GM21515 (cell line): ENCODE measurements around the gene NPLOC4.

Experiments used
- ATAC-seq: cut with Tn5 transposase; IDR thresholded peaks from one replicate; pipeline ENCODE4 v1.9.1; 2021; ENCODE audit not compliant: unreplicated experiment

NPLOC4 gene

GRCh38 chr17:81549826-81550225 lies 87.1 kb downstream of the NPLOC4 start:
- no peak for ATAC-seq

DNA sequence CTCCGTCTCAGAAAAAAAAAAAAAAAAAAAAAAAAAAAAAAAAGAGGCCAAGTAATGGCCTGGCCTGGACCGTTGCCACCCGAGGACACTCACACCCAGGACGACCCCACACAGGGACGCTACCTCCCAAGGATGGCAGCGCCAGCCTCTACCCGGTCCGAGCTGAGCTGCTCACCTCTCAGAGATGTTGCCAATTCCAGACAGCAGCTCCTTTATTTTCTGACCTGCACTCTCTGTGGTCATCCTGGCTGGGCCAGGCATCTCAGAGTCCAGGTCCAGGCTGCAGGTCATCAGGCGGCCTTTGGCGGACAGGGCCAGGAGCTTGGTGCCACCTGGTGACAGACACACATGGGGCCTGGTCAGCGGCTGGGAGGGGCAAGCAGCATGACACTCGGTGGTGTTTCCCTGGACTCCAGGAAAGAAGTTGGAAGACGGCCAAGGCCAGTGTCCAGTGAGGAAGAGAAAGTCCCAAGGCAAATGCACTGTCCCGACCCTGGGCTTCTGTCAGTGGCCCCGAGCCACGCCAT lies 87.8 kb downstream of the NPLOC4 start:
- ATAC-seq, result no peak

DNA sequence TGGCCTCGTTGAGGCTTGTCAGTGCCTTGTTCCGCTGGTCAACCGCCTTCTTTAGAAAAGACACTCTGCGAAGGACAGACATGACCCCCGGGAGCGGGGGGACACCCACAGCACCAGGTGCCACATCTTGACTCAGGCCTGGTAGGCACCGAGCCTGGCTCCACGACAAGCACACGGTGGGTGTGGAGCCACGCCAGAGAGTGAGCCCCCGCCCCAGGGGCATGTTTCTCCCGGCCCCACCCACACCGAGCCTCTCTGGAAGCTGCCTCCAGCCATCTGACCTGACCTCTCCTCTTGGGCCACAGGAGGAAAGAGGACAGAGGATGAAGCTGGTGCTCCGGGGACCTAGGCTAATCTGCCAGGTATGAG lies 89.3 kb downstream of the NPLOC4 start:
- ATAC-seq, result no peak

DNA sequence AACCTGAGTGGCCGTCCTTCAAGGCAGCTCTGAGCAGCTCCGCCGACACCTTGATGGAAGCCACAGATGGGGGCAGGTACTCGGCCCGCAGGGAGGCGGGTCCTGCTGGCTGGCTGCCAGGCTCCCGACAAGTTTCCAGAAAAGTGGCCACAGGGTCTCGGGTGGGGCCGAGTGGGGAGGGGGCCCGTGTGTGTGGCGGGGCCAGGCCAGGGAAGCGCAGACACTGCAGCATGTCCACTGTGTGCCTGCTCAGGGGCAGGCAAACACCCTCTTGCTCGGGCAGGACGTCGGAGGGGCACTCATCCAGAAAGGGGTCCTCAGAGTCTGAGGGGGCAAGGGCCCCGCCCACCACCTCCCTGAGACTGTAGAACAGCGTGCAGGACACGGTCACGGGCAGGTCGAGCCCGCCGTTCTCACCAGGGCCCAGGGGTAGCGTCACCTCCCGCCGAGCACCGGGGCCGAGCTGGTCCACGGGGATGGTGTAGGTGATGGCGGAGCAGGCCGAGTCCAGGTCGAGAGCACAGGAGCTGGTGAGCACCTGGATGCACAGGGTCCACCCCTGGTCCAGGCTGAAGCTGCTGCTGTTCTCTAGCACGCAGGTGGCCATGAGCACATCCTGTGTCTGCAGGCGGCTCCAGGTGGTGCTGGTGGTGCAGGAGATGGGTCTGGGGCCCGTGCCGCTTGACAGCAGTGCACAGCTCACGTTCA lies 89.9 kb downstream of the NPLOC4 start:
- no peak for ATAC-seq

DNA sequence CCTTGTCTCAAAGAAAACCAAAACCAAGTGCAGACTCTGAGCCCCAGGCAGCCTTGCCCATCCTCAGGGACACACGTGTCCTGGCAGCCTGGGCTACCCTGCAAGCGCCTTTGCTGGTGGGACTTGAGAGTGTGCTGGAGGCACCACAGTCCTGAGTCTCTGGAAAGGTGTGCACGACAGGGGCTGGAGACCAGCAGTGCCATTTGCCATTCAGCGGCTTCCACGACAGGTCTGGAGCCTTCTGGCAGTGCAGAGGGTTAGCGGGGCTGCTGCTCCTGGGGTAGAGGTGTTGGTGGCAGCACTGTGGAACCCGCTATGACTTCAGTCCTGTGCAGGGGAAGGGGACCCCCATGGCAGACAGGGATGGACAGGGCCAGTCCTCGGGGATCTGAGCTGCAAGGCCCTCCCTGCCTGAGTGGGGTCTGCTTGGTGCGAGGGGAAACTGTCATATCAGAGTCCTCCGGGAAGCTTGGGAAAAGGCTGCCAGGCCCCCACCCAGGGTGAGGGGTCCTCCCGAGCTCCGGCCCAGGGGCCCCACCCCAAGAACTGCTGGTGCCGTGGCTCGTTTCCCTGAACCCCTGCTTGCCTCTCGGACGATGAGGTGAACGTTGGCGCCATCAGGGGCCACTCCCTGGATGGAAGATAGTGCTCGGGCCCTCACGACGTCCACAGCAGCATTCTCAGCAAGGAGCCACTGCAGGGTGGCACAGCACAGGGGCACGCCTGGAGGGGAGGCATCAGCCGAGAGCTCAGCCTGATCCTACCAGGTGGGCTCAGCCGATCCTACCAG lies 91.6 kb downstream of the NPLOC4 start:
- ATAC-seq, result no peak

DNA sequence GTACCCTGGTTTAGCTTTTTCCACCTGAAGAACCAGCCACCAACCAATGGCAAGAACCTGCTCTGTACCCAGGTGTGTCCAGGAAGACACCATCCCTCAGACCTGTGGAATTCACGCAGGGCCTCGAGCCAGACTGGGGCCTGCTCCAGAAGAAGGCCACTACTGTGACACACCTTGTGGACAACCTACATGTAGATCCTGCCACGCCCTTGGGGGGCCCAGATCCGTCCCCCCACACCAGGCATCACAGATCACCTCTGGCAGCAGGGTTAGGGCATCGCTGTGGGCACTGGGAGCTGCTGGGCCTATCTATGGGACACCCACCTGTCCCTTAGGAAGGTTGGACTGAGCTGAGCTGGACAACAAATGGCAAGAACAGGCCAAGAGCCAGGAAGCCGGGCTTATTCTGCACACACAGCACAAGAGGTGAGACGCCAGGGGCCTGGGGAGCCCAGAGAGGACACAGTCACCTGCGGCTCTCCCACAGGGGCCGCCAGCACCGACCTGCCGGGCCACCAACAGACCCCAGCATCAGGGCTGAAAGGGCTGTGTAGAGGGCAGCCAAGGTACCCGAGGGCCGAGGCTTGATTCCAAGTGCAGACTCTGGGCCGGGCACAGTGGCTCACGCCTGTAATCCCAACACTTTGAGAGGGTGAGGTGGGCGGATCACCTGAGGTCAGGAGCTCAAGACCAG lies 92.5 kb downstream of the NPLOC4 start:
- no peak for ATAC-seq

DNA sequence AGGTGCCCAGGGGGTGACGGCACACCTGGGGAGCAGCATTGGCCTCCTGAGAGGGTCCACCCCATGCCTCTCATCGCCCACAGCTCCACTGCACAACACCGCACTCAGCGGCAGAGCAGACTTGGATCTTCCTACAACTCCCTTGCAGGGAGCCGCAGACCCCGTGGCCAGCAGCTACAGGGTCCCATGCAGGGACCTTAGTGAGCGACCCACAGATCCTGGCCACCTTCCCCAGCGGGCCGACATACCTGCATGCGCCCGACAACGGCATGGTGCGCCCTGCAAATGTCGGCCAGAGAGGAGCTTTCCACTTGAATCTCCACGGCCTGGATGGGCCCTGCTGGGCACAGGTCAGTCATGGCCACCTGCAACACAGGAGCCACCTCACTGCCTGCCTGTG lies 93.2 kb downstream of the NPLOC4 start:
- no peak for ATAC-seq

GRCh38 chr17:81543339-81543675 lies 93.6 kb downstream of the NPLOC4 start:
- ATAC-seq, result no peak

GRCh38 chr17:81542431-81543338 lies 94.2 kb downstream of the NPLOC4 start:
- no peak for ATAC-seq

DNA sequence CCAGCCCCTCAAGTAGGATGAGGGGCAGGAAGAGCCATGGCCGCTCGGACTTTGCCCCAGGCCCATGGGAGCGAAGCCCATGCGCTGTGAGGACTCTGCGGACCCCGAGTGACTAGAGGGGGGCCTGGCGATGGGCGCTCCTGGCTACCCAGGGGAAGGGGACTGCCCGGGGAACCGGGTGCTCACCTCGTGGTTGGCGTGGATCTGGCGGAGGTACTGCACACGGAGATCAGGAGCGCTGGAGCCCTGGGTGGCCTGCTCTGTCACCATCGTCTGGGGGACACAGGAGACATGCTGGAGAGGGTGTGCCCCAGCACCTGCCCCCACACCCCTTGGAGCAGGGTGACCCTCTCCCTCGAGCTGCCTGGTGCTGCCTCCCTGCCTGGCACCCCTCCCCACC lies 95.8 kb downstream of the NPLOC4 start:
- no peak for ATAC-seq

- ATAC-seq, result no peak
These were observed 96.3 kb downstream of the NPLOC4 start for GRCh38 chr17:81540676-81541027.

- no peak for ATAC-seq
These were observed 96.8 kb downstream of the NPLOC4 start for GRCh38 chr17:81539961-81540675.

- ATAC-seq, result no peak
These were observed 97.4 kb downstream of the NPLOC4 start for GRCh38 chr17:81539571-81539900.

GRCh38 chr17:81538651-81539570 lies 98.0 kb downstream of the NPLOC4 start:
- no peak for ATAC-seq

DNA sequence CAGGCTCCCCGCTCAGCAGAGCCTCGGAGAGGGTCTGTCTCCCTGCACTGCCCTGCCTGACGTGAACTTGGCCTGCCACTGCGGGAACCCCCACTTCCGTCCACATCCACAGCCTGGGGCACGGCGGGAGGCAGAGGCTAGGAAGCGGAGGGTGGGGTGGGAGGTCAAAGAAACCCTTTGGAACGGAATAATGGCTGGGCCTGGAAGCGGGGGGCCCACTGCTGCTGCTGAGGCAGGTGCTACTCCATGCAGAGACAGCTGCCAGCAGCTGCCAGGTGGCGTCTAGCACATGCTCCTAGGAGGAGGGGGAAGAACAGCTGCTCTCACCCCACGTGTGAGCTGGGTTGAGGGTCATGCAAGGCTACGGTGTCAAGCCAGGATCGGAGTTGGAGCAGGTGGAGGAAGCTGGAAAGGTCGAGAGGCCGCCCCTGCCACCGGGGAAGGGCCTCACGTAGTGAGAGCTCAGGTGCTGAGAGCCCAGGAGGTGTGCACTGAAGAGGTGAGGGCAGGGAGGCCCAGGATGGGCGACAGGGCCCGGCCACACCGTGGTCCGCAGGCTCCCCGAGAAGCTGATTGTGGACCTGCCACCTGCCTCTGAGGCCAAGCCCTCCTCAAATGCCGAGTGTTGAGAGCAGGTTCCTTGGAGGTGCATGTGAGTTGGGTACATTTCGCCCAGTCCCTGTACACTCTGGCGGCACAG lies 98.9 kb downstream of the NPLOC4 start:
- ATAC-seq, result no peak

DNA sequence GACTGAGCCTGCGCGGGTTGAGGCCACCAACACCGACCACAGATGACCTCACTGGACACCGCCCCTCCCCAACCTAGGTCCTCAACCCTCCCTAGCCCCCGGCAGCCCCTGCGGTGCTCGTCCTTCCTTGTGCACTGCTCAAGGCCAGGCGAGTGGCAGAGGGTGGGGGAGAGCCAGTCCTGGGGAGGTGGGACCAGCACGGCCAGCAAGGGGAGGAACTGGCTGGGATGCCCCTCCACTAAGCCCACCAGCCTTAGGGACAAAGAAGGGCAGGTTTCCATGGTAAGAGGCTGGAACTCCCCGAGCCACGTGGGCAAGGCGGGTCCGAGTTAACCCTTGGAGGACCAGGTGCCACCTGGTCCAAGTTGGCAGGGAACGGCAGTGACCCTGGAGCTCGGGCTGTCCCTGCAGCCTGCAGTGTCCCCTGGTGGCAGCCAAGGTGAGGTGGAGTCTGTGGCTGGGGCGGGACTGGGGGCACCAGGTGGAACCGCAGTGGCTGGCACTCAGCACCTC lies 99.5 kb downstream of the NPLOC4 start:
- no peak for ATAC-seq

DNA sequence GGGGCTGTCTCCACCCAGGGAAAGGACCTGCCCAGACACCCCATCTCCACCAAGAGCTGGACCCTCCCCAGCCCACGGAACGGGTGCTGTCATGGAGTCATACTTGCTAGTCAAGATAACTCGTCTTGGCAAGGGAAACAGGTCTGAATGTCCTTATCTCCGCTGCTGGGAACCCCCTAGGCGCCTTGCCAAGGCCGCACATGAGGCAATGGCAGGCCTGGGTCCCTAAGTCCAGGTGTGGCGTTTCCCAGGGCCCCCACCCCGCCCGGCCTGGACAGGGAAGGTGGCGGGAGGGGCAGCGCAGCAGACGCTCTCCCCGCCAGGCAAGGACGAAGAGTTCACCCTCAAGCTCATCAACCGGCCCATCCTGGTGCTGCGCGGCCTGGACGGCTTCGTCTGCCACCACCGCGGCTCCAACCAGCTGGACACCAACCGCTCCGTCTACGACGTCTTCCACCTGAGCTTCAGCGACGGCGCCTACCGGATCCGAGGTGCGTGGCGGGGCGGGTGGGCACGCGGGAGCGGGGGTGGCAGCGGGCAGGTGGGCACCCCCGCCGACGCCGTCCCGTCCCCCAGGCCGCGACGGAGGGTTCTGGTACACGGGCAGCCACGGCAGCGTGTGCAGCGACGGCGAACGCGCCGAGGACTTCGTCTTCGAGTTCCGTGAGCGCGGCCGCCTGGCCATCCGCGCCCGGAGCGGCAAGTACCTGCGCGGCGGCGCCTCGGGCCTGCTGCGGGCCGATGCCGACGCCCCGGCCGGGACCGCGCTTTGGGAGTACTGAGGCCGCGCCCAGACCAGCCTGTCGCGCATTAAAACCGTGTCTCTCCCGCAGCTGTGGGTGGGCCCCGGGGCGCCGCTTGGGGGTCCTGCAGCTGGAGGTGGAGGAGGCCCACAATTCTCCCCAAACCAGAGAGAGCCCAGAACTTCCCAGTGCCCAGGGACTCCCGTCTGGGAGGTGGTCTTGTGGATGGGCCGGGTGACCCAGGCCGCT lies 100.3 kb downstream of the NPLOC4 start:
- ATAC-seq, result no peak
